Measurements from ENCODE around the gene KRT82. TPM values are rescaled to one million over a fixed set of nuclear protein-coding genes. Genes with fewer than 3 reads are reported as not detected.

Gene KRT82
- total RNA-seq, 6 experiments from 2014 or later: not detected

- Histone ChIP-seq H3K4me3 (no peak overlapping the region), H3K4me1 (no peaks in the 10 kb centered on the region), H3K9me3 (no peaks in the 10 kb centered on the region), H3K27me3 (no peaks in the 10 kb centered on the region), H3K27ac (no peak overlapping the region), H3K36me3 (no peaks in the 10 kb centered on the region)
- TF ChIP-seq CTCF (IDR thresholded peaks at IDR 0.05) (no peak), POLR2A (IDR thresholded peaks at IDR 0.05) (no peak)
- ATAC-seq (no peak), DNase-seq (no peak)
- intact Hi-C loops (cut with DNase I): no loop called here
- no CpG with 5 or more reads among the region's 4 CpGs for WGBS (ENCODE audit: insufficient coverage, low coverage, low lambda C conversion rate, missing lambda C conversion rate)
Observed at GRCh38 chr12:52418576-52419110, 12.5 kb upstream of the KRT82 start.

GRCh38 chr12:52417740-52418139 is 11.6 kb upstream of the KRT82 start:
- H3K27me3 ChIP-seq: no peaks in the 10 kb centered on the region
- DNase-seq (no peak), ATAC-seq (no peak)
- H3K27ac ChIP-seq: no peak overlapping the region
- no peak overlapping the region for H3K4me3 ChIP-seq
- H3K4me1 ChIP-seq: no peaks in the 10 kb centered on the region
- no peaks in the 10 kb centered on the region for H3K9me3 ChIP-seq
- intact Hi-C loops (cut with DNase I): no loop called here
- no peak for TF ChIP-seq CTCF (IDR thresholded peaks at IDR 0.05)
- TF ChIP-seq POLR2A (IDR thresholded peaks at IDR 0.05): no peak
- 76% methylated on average over 2 of the region's 2 CpGs for WGBS (ENCODE audit: insufficient coverage, low coverage, low lambda C conversion rate, missing lambda C conversion rate)
- H3K36me3 ChIP-seq: no peaks in the 10 kb centered on the region

- Histone ChIP-seq H3K4me3 (no peak overlapping the region), H3K4me1 (no peaks in the 10 kb centered on the region), H3K36me3 (no peaks in the 10 kb centered on the region), H3K9me3 (no peaks in the 10 kb centered on the region), H3K27me3 (no peaks in the 10 kb centered on the region), H3K27ac (no peak overlapping the region)
- ATAC-seq: no peak
- TF ChIP-seq CTCF (IDR thresholded peaks at IDR 0.05) (no peak), POLR2A (IDR thresholded peaks at IDR 0.05) (no peak)
- no peak for DNase-seq
- 83% methylated on average over 1 of the region's 1 CpG for WGBS (ENCODE audit: insufficient coverage, low coverage, low lambda C conversion rate, missing lambda C conversion rate)
- intact Hi-C loops (cut with DNase I): no loop called here
Observed at GRCh38 chr12:52416795-52417194, 10.7 kb upstream of the KRT82 start.

GRCh38 chr12:52415870-52416750 is 10.0 kb upstream of the KRT82 start:
- WGBS (ENCODE audit: insufficient coverage, low coverage, low lambda C conversion rate, missing lambda C conversion rate): 63% methylated on average over 9 of the region's 10 CpGs

More at GRCh38 chr12:52415870-52416750, 10.0 kb upstream of the KRT82 start:
- DNase-seq (no peak), ATAC-seq (peak in 3 of 4 donors; percentile 14 to 41 (median 18))
- H3K27ac ChIP-seq: no peak overlapping the region
- H3K4me3 ChIP-seq: no peak overlapping the region
- no peaks in the 10 kb centered on the region for H3K36me3 ChIP-seq
- no peak for TF ChIP-seq POLR2A (IDR thresholded peaks at IDR 0.05)
- TF ChIP-seq CTCF (IDR thresholded peaks at IDR 0.05): no peak
- no peaks in the 10 kb centered on the region for H3K4me1 ChIP-seq
- no peaks in the 10 kb centered on the region for H3K9me3 ChIP-seq
- H3K27me3 ChIP-seq: no peaks in the 10 kb centered on the region
- intact Hi-C loops (cut with DNase I): no loop called here

Measured in right lobe of liver (tissue), 6 donors.